ENCODE results near the gene GCSH.

Gene GCSH

GRCh38 chr16:81041696-81042095 lies 54.5 kb downstream of the GCSH start:
- H3K27ac ChIP-seq, result no peak overlapping the region
- no peak for TF ChIP-seq CTCF (conservative IDR thresholded peaks at IDR 0.05)

DNA sequence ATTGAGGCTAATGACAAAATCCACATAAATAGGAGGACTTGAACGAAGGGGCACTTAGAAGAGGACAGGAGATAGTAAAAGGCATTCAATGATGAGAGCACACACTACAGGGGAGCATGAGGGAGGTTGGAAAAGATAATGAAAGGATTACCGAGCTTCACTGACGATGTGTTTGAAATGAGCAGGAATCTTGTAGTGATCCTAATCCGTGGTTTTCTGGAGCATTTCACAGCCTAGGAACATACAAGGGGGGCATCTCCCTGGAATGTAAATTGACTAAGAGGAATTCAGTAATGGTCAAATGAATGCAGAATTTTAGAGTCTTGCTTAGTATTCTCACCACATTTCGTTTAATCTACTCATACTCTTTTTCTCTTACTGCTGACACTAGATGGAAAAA lies 55.4 kb downstream of the GCSH start:
- no peak for TF ChIP-seq CTCF (conservative IDR thresholded peaks at IDR 0.05)
- no peak overlapping the region for H3K27ac ChIP-seq

DNA sequence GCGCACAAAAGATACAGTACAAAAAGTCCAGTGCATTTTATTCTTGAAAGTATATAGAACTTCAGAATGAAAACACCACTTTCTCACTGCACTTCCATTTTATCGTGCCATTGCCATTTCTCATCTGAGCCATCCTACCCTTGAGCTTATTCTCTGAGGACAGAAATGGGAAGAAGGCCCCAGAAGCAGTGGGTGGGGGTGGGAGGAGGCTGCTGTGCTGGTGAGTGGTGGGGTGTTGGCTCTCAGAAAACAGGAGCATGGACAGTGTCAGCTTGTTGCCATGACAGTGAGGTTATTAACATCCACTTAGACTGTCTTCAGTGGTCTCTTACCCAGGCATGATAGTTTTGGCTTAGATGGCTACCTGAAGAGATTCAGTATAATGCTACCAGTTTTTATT lies 56.1 kb downstream of the GCSH start:
- no peak overlapping the region for H3K27ac ChIP-seq
- TF ChIP-seq CTCF (conservative IDR thresholded peaks at IDR 0.05), result no peak

DNA sequence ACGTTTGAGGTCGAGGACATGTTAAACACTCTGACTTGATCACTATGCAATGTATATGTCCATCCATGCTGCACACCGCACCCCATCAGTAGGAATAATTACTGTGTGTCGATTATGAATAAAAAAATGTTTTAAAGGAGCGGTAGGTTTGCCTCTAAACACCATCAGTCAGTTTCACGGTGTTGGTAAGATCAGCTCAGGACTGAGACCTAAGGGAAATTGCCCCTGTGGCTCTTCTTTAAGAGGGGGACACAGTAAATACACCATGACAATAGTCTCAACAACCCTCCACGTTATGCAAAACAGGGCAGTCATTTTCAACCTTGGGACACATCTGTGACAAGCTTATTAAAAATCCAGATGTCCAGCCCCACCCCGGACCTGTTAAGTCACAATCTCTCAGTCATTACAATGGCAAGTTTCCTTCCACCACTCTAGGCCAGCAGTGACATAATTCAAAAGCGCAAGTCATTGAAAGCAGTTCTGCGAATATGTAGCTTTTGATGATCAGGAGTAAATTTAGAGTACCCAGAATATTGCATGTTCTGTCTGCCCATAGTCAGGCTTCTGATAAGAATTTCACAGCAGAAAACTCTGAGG lies 59.3 kb downstream of the GCSH start:
- no peak for TF ChIP-seq CTCF (conservative IDR thresholded peaks at IDR 0.05)

DNA sequence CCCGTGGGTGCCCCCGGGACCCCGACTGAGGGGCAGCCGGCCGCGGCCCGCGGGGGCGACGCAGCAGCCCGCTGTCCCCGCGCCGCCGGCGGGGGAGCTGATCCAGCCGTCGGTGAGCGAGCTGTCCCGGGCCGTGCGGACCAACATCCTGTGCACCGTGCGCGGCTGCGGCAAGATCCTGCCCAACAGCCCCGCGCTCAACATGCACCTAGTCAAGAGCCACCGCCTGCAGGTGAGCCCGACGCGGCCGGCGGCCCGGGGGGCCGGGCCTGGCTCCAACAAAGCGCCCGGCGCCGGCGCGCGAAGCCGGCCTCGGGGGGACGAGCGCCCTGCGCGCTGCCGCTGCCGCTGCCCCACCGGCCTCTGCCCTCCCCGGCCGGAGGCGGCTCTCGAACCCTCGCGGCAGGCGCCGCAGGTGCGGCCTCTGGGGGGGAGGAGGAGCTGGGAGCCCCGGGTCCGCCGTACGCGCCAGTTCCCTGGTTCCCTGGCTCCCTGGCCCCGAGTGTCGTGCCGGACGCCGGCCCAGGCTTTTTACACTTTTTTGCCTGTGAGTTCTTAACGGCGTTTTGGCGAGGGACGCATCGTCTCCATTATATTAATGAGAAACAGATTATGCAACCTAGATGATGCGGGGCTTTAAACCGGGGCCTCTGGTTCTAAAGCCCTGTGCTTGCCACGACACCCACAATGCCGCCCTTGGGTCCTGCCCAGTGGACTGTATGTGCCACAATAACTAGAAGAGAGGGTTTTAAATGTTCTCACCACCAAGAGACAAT lies 60.0 kb downstream of the GCSH start:
- TF ChIP-seq CTCF (conservative IDR thresholded peaks at IDR 0.05), result no peak
- peak overlapping the region; percentile 78 for H3K27ac ChIP-seq

More for the DNA sequence above, 59.3 kb downstream of the GCSH start:
- H3K27ac ChIP-seq, result peak overlapping the region; percentile 78

DNA sequence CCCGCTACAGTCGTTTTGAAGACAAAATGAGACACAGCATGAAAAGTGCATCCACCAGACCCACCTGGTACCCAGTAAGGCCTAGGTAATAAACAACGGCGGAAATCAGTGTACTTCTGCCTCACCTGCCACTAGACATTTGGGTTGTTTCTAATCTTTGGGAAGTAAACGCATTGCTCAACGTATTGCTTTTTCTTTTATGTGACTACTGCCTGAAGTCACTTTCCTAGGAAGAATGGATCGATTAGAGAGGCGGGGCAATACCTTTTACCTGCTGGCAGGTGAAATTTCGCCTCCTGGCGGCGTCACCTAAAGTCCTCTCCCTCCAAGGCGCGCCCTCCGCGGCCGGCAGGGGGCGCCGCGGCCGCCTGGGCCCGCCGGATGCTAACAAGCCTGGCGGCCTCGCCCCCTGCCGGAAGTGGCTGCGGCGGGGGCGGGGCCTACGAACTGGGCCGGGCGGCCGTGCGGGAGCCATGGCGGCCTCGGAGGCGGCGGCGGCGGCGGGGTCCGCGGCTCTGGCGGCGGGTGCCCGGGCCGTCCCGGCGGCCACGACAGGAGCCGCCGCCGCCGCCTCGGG lies 60.7 kb downstream of the GCSH start, which contains the start of gene ATMIN:
TSS of gene ATMIN (plus strand) at position 445 of the 577 bp plus-strand sequence. CDS start at position 474, 29 bp downstream.
- H3K27ac ChIP-seq, result peak within 1 kb of the TSS; percentile 78
- TF ChIP-seq CTCF (conservative IDR thresholded peaks at IDR 0.05), result peak; percentile 95

All from VCaP (cell line).